Keratinocyte (primary cell): ENCODE measurements around the gene STK40.

Experiments
- CTCF ChIP-seq, 3 experiments: IDR thresholded peaks in 1 of 3; conservative IDR thresholded peaks in 1 of 3; optimal IDR thresholded peaks in 1 of 3; 2 replicates in 2 of 3; 3 replicates in 1 of 3; pipeline versions ENCODE3 to v1.5.1; 2011; ENCODE audit warnings: low read length in 3 of 3, mild to moderate bottlenecking in 3 of 3, moderate library complexity in 2 of 3, control low read depth in 1 of 3, inconsistent platforms in 1 of 3; ENCODE audit not compliant: insufficient read depth in 2 of 3; ENCODE audit errors: extremely low read depth in 1 of 3
- EZH2 ChIP-seq: IDR thresholded peaks from one replicate; pipeline ENCODE4 v1.6.1; 2012; ENCODE audit warnings: inconsistent platforms, mild to moderate bottlenecking, low read length, moderate library complexity

GRCh38 chr1:36367066-36367465, 18.7 kb downstream of the STK40 start:
- TF ChIP-seq CTCF (optimal IDR thresholded peaks at IDR 0.05 in 1 of 3, IDR thresholded peaks at IDR 0.05 in 1 of 3, conservative IDR thresholded peaks at IDR 0.05 in 1 of 3; ENCODE audit: extremely low read depth in 1 of 3, insufficient read depth in 2 of 3, low read length in 3 of 3) (no peak), EZH2 (no peak)
